ENCODE results near the gene ACTL6A.
A peak's percentile ranks its signal among the peaks of the same experiment; 100 is the strongest.

The ACTL6A gene

GRCh38 chr3:179608931-179609720 lies 46.4 kb downstream of the ACTL6A start:
- TF ChIP-seq, protein P1, sequence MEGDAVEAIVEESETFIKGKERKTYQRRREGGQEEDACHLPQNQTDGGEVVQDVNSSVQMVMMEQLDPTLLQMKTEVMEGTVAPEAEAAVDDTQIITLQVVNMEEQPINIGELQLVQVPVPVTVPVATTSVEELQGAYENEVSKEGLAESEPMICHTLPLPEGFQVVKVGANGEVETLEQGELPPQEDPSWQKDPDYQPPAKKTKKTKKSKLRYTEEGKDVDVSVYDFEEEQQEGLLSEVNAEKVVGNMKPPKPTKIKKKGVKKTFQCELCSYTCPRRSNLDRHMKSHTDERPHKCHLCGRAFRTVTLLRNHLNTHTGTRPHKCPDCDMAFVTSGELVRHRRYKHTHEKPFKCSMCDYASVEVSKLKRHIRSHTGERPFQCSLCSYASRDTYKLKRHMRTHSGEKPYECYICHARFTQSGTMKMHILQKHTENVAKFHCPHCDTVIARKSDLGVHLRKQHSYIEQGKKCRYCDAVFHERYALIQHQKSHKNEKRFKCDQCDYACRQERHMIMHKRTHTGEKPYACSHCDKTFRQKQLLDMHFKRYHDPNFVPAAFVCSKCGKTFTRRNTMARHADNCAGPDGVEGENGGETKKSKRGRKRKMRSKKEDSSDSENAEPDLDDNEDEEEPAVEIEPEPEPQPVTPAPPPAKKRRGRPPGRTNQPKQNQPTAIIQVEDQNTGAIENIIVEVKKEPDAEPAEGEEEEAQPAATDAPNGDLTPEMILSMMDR (conservative IDR thresholded peaks at IDR 0.05; ENCODE audit: low read length): no peak
- no peak for TF ChIP-seq EZH2phosphoT487 (IDR thresholded peaks at IDR 0.05; ENCODE audit: borderline replicate concordance)
- Histone ChIP-seq H3K9me2 (replicated peaks; ENCODE audit: low read depth, low read length) (no peaks in the 10 kb centered on the region), H3K4me1 (ENCODE audit: insufficient read depth, low read length, poor library complexity, severe bottlenecking) (peaks cover 20% of the 10 kb centered on the region), H3K36me3 (ENCODE audit: insufficient read depth, low read length) (no peaks in the 10 kb centered on the region), H3K4me3 (ENCODE audit: low read length, poor library complexity, severe bottlenecking) (peak overlapping the region; percentile 66), H3K4me2 (ENCODE audit: low read depth, low read length, poor library complexity, severe bottlenecking) (peak overlapping the region; percentile 73), H4K20me1 (ENCODE audit: insufficient read depth, low read length, poor library complexity, severe bottlenecking) (peaks cover 3% of the 10 kb centered on the region), H3K27me3 (ENCODE audit: insufficient read depth, low read length, poor library complexity, severe bottlenecking) (no peaks in the 10 kb centered on the region), H3K79me2 (ENCODE audit: insufficient read depth, low read length) (peaks cover 22% of the 10 kb centered on the region), H3K9me3 (ENCODE audit: insufficient read depth, low read depth, low read length) (no peaks in the 10 kb centered on the region), H2AFZ (ENCODE audit: low read length) (peak overlapping the region; percentile 5), H3K9ac (ENCODE audit: low read depth, low read length, poor library complexity, severe bottlenecking) (peak overlapping the region; percentile 61), H3F3A (ENCODE audit: low read depth) (peaks cover 10% of the 10 kb centered on the region; the same call in 1 of the 2 replicates)

- TF ChIP-seq EZH2phosphoT487 (IDR thresholded peaks at IDR 0.05; ENCODE audit: borderline replicate concordance): no peak
- TF ChIP-seq, protein P1 (conservative IDR thresholded peaks at IDR 0.05; ENCODE audit: low read length): no peak
- no peak overlapping the region for H3K9ac ChIP-seq (ENCODE audit: low read depth, low read length, poor library complexity, severe bottlenecking)
- H3K4me2 ChIP-seq (ENCODE audit: low read depth, low read length, poor library complexity, severe bottlenecking): no peak overlapping the region
- H2AFZ ChIP-seq (ENCODE audit: low read length): no peak overlapping the region
- H3K36me3 ChIP-seq (ENCODE audit: insufficient read depth, low read length): no peaks in the 10 kb centered on the region
- peaks cover 10% of the 10 kb centered on the region; the same call in 1 of the 2 replicates for H3F3A ChIP-seq (ENCODE audit: low read depth)
- no peaks in the 10 kb centered on the region for H3K9me2 ChIP-seq (replicated peaks; ENCODE audit: low read depth, low read length)
- H3K4me1 ChIP-seq (ENCODE audit: insufficient read depth, low read length, poor library complexity, severe bottlenecking): peaks cover 20% of the 10 kb centered on the region
- peaks cover 16% of the 10 kb centered on the region for H3K79me2 ChIP-seq (ENCODE audit: insufficient read depth, low read length)
- peaks cover 2% of the 10 kb centered on the region for H4K20me1 ChIP-seq (ENCODE audit: insufficient read depth, low read length, poor library complexity, severe bottlenecking)
- H3K4me3 ChIP-seq (ENCODE audit: low read length, poor library complexity, severe bottlenecking): no peak overlapping the region
- H3K9me3 ChIP-seq (ENCODE audit: insufficient read depth, low read depth, low read length): no peaks in the 10 kb centered on the region
- H3K27me3 ChIP-seq (ENCODE audit: insufficient read depth, low read length, poor library complexity, severe bottlenecking): no peaks in the 10 kb centered on the region
Observed at GRCh38 chr3:179610066-179610465, 47.3 kb downstream of the ACTL6A start.

- no peaks in the 10 kb centered on the region for H4K20me1 ChIP-seq (ENCODE audit: insufficient read depth, low read length, poor library complexity, severe bottlenecking)
- peaks cover 5% of the 10 kb centered on the region; the same call in 1 of the 2 replicates for H3F3A ChIP-seq (ENCODE audit: low read depth)
- no peaks in the 10 kb centered on the region for H3K27me3 ChIP-seq (ENCODE audit: insufficient read depth, low read length, poor library complexity, severe bottlenecking)
- no peak overlapping the region for H3K4me3 ChIP-seq (ENCODE audit: low read length, poor library complexity, severe bottlenecking)
- no peaks in the 10 kb centered on the region for H3K36me3 ChIP-seq (ENCODE audit: insufficient read depth, low read length)
- no peak overlapping the region for H2AFZ ChIP-seq (ENCODE audit: low read length)
- H3K9me2 ChIP-seq (replicated peaks; ENCODE audit: low read depth, low read length): no peaks in the 10 kb centered on the region
- peaks cover 8% of the 10 kb centered on the region for H3K4me1 ChIP-seq (ENCODE audit: insufficient read depth, low read length, poor library complexity, severe bottlenecking)
- no peaks in the 10 kb centered on the region for H3K9me3 ChIP-seq (ENCODE audit: insufficient read depth, low read depth, low read length)
- TF ChIP-seq EZH2phosphoT487 (IDR thresholded peaks at IDR 0.05; ENCODE audit: borderline replicate concordance): no peak
- TF ChIP-seq, protein P1 (conservative IDR thresholded peaks at IDR 0.05; ENCODE audit: low read length): no peak
- H3K9ac ChIP-seq (ENCODE audit: low read depth, low read length, poor library complexity, severe bottlenecking): no peak overlapping the region
- no peaks in the 10 kb centered on the region for H3K79me2 ChIP-seq (ENCODE audit: insufficient read depth, low read length)
- no peak overlapping the region for H3K4me2 ChIP-seq (ENCODE audit: low read depth, low read length, poor library complexity, severe bottlenecking)
Observed at GRCh38 chr3:179613807-179614206, 51.1 kb downstream of the ACTL6A start.

All from Loucy (cell line).